ENCODE data around the gene ZBTB8A.
"Not testable (repeated sequence)": the region's sequence is repeated elsewhere in the genome, so short reads cannot be mapped to it uniquely, and the experiment has no call there.

The ZBTB8A gene

GRCh38 chr1:32541064-32541566 lies 1.9 kb downstream of the ZBTB8A start:
- no peak for TF ChIP-seq CTCF (IDR thresholded peaks at IDR 0.05; ENCODE audit: insufficient read depth, low read length, missing control alignments)
- ChIA-PET POLR2A (no interaction called here), CTCF (interaction anchor here (0.6 to 4.1 kb wide), 4 partner anchors 14 to 381 kb away, joined by 3 to 28 read pairs (median 4); no protein-coding TSS in a partner anchor)
- no peak for DNase-seq (ENCODE audit: low read depth, low spot score)
- H3K4me3 ChIP-seq (ENCODE audit: low read depth, low read length) = no peak overlapping the region

DNA sequence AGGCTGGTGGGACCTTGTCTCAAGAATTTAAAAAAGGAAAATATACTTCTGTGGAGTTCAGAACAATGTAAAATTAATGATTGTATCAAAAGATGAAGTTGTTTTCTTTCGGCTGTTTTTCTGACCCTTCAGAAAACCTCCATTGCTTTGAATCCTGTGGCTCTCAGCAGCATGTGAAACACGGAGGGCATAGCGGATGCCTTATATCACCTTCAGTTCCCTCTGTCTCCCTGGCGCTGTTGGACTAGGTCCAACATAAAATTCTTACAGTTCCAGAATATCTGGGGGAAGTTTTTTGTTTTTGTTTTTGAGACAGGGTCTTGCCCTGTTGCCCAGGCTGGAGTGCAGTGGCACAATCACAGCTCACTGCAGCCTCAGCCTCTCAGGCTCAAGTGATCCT lies 7.4 kb downstream of the ZBTB8A start:
- H3K4me3 ChIP-seq (ENCODE audit: low read depth, low read length) = no peak overlapping the region
- TF ChIP-seq CTCF (IDR thresholded peaks at IDR 0.05; ENCODE audit: insufficient read depth, low read length, missing control alignments) = no peak
- DNase-seq (ENCODE audit: low read depth, low spot score) = no peak
- CTCF ChIA-PET = no interaction called here
- POLR2A ChIA-PET = no interaction called here

DNA sequence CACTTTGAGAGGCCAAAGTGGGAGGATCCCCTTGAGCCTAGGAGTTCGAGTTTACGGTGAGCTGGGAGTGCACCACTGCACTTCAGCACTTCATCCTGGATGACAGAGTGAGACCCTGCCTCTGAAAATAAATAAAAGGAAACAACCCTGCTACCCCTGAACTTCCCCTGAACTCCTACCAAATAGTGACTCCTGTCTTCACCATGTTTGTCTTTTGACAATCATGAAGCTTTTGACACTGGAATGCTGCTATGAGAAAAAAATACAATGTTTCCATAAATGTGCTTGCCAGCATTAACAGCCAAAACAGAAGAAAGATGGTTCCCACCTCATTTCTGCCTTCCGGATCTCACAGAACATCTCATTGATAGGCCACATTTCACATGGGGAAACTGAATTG lies 10.4 kb downstream of the ZBTB8A start:
- no peak for TF ChIP-seq CTCF (IDR thresholded peaks at IDR 0.05; ENCODE audit: insufficient read depth, low read length, missing control alignments)
- ChIA-PET POLR2A (no interaction called here), CTCF (no interaction called here)
- no peak overlapping the region for H3K4me3 ChIP-seq (ENCODE audit: low read depth, low read length)
- no peak for DNase-seq (ENCODE audit: low read depth, low spot score)

DNA sequence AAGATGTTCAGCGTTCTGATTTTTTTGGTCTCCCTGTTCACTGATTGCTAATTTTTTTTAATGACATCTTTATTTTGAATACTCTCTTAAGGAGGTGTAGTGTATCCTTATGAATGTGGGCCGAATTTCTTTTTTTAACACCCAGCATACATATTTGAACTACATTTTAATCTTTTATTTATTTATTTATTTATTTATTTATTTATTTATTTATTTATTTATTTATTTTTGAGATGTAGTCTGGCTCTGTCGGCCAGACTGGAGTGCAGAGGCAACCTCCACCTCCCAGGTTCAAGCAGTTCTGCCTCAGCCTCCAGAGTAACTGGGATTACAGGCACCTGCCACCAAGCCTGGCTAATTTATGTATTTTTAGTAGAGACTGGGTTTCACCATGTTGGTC lies 15.1 kb downstream of the ZBTB8A start:
- DNase-seq (ENCODE audit: low read depth, low spot score) = no peak
- POLR2A ChIA-PET = interaction anchor here (0.5 kb wide), 1 partner anchor 95 kb away, joined by 4 read pairs; no protein-coding TSS in a partner anchor
- no peak for TF ChIP-seq CTCF (IDR thresholded peaks at IDR 0.05; ENCODE audit: insufficient read depth, low read length, missing control alignments)
- CTCF ChIA-PET = no interaction called here
- no peak overlapping the region for H3K4me3 ChIP-seq (ENCODE audit: low read depth, low read length)

- POLR2A ChIA-PET; H3K4me3 ChIP-seq (ENCODE audit: low read depth, low read length); CTCF ChIA-PET; DNase-seq (ENCODE audit: low read depth, low spot score): not testable (repeated sequence)
These were observed 17.8 kb downstream of the ZBTB8A start for GRCh38 chr1:32557035-32557434.

GRCh38 chr1:32557812-32558211 lies 18.6 kb downstream of the ZBTB8A start:
- no peak overlapping the region for H3K4me3 ChIP-seq (ENCODE audit: low read depth, low read length)
- ChIA-PET POLR2A (no interaction called here), CTCF (interaction anchor here (0.9 kb wide), 1 partner anchor 154 kb away, joined by 3 read pairs; no protein-coding TSS in a partner anchor)
- TF ChIP-seq CTCF (IDR thresholded peaks at IDR 0.05; ENCODE audit: insufficient read depth, low read length, missing control alignments) = no peak
- DNase-seq (ENCODE audit: low read depth, low spot score) = no peak

GRCh38 chr1:32568929-32569328 lies 29.7 kb downstream of the ZBTB8A start:
- no peak for TF ChIP-seq CTCF (IDR thresholded peaks at IDR 0.05; ENCODE audit: insufficient read depth, low read length, missing control alignments)
- CTCF ChIA-PET = interaction anchor here (0.7 kb wide), 1 partner anchor 53 kb away, joined by 3 read pairs; no protein-coding TSS in a partner anchor
- H3K4me3 ChIP-seq (ENCODE audit: low read depth, low read length) = no peak overlapping the region
- POLR2A ChIA-PET = no interaction called here
- DNase-seq (ENCODE audit: low read depth, low spot score) = no peak
